Measurements from ENCODE around the gene MLLT3.

MLLT3 gene

GRCh38 chr9:20552874-20553557 is 69.3 kb downstream of the MLLT3 start:
- H3K4me3 ChIP-seq (ENCODE audit: low read depth, low read length): no peak overlapping the region

GRCh38 chr9:20551835-20552234 is 70.5 kb downstream of the MLLT3 start:
- H3K4me3 ChIP-seq (ENCODE audit: low read depth, low read length): no peak overlapping the region

More at GRCh38 chr9:20552874-20553557, 69.3 kb downstream of the MLLT3 start:
- TF ChIP-seq CTCF (IDR thresholded peaks at IDR 0.05; ENCODE audit: borderline replicate concordance, insufficient read depth, low read depth, low read length): no peak

GRCh38 chr9:20551236-20551635 is 71.1 kb downstream of the MLLT3 start:
- TF ChIP-seq CTCF (IDR thresholded peaks at IDR 0.05; ENCODE audit: borderline replicate concordance, insufficient read depth, low read depth, low read length): no peak
- no peak overlapping the region for H3K4me3 ChIP-seq (ENCODE audit: low read depth, low read length)

More at GRCh38 chr9:20551835-20552234, 70.5 kb downstream of the MLLT3 start:
- no peak for TF ChIP-seq CTCF (IDR thresholded peaks at IDR 0.05; ENCODE audit: borderline replicate concordance, insufficient read depth, low read depth, low read length)

- no peak overlapping the region for H3K4me3 ChIP-seq (ENCODE audit: low read depth, low read length)
- TF ChIP-seq CTCF (IDR thresholded peaks at IDR 0.05; ENCODE audit: borderline replicate concordance, insufficient read depth, low read depth, low read length): no peak
Observed at GRCh38 chr9:20550326-20550725, 72.0 kb downstream of the MLLT3 start.

- no peak for TF ChIP-seq CTCF (IDR thresholded peaks at IDR 0.05; ENCODE audit: borderline replicate concordance, insufficient read depth, low read depth, low read length)
Observed at GRCh38 chr9:20549053-20549452, 73.2 kb downstream of the MLLT3 start.

GRCh38 chr9:20545023-20545622 is 77.2 kb downstream of the MLLT3 start:
- H3K4me3 ChIP-seq (ENCODE audit: low read depth, low read length): no peak overlapping the region
- TF ChIP-seq CTCF (IDR thresholded peaks at IDR 0.05; ENCODE audit: borderline replicate concordance, insufficient read depth, low read depth, low read length): no peak

More at GRCh38 chr9:20549053-20549452, 73.2 kb downstream of the MLLT3 start:
- no peak overlapping the region for H3K4me3 ChIP-seq (ENCODE audit: low read depth, low read length)
